ENCODE results near the gene CYLD. TPM values are rescaled to one million over a fixed set of nuclear protein-coding genes. Genes with fewer than 3 reads are reported as not detected.

The CYLD gene
- total RNA-seq, 4 donors from 2014 or later = 17.6 to 65.8 (median 45.1) TPM

DNA sequence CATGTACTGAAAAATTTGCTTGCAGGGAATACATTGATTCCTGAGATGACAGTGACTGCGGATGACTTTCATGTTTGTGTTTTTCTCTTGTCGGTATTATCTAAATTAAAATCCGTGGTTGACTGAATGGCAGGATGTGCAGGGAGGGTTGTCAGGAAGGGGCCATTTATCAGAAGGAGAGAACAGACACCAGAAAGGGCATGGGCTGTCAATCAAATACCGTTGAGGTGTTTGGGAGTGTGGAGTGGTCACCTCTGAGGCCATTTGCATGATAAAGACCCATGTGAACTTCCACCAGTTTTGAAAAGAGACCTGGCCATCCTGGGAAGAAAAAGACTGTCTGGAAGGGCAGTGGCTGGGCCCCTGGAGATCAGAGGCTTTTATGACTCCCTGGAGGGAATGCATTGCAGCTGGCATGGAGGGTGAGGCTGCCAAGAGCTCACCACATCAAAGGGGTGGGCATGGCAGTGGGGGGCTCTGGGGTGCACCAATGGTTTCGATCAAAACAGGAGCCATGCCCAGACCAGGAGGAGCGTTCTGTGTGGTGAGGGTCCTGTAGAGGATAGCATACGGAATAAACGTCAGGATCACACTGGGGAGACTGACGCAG lies 67.1 kb downstream of the CYLD start:
- Histone ChIP-seq H3K36me3 (no peaks in the 10 kb centered on the region), H3K27ac (no peak overlapping the region), H3K27me3 (no peaks in the 10 kb centered on the region), H3K9me3 (no peaks in the 10 kb centered on the region), H3K4me1 (no peaks in the 10 kb centered on the region), H3K4me3 (no peak overlapping the region)
- TF ChIP-seq, protein P1, sequence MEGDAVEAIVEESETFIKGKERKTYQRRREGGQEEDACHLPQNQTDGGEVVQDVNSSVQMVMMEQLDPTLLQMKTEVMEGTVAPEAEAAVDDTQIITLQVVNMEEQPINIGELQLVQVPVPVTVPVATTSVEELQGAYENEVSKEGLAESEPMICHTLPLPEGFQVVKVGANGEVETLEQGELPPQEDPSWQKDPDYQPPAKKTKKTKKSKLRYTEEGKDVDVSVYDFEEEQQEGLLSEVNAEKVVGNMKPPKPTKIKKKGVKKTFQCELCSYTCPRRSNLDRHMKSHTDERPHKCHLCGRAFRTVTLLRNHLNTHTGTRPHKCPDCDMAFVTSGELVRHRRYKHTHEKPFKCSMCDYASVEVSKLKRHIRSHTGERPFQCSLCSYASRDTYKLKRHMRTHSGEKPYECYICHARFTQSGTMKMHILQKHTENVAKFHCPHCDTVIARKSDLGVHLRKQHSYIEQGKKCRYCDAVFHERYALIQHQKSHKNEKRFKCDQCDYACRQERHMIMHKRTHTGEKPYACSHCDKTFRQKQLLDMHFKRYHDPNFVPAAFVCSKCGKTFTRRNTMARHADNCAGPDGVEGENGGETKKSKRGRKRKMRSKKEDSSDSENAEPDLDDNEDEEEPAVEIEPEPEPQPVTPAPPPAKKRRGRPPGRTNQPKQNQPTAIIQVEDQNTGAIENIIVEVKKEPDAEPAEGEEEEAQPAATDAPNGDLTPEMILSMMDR (IDR thresholded peaks at IDR 0.05) = no peak
- no peak for TF ChIP-seq POLR2A (IDR thresholded peaks at IDR 0.05)
- DNase-seq = no peak
- intact Hi-C loops (cut with DNase I; ENCODE audit: low total_unique reads) = no loop called here

DNA sequence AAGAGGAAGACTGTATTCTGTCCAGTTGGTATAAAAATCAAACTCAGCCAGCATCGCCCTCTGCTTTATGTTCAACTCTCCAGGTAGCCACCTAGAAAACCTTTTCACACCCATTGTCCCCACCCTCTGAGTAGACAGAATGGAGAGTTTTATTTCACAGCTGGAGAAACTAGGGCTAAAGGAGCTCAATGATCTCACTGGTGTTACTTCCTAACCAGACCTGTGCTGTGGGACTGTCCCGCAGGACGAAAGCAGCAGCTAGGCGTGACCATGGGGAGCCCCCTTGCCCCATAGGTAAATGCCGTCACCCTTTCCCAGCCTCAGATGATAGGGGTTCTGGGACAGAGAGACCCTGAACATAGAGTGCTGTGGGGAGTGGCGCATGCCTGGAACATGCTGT lies 67.7 kb downstream of the CYLD start:
- Histone ChIP-seq H3K27ac (no peak overlapping the region), H3K36me3 (no peaks in the 10 kb centered on the region), H3K4me3 (no peak overlapping the region), H3K4me1 (no peaks in the 10 kb centered on the region), H3K27me3 (no peaks in the 10 kb centered on the region), H3K9me3 (no peaks in the 10 kb centered on the region)
- DNase-seq = no peak
- no peak for TF ChIP-seq POLR2A (IDR thresholded peaks at IDR 0.05)
- TF ChIP-seq, protein P1 (IDR thresholded peaks at IDR 0.05) = no peak
- intact Hi-C loops (cut with DNase I; ENCODE audit: low total_unique reads) = no loop called here

DNA sequence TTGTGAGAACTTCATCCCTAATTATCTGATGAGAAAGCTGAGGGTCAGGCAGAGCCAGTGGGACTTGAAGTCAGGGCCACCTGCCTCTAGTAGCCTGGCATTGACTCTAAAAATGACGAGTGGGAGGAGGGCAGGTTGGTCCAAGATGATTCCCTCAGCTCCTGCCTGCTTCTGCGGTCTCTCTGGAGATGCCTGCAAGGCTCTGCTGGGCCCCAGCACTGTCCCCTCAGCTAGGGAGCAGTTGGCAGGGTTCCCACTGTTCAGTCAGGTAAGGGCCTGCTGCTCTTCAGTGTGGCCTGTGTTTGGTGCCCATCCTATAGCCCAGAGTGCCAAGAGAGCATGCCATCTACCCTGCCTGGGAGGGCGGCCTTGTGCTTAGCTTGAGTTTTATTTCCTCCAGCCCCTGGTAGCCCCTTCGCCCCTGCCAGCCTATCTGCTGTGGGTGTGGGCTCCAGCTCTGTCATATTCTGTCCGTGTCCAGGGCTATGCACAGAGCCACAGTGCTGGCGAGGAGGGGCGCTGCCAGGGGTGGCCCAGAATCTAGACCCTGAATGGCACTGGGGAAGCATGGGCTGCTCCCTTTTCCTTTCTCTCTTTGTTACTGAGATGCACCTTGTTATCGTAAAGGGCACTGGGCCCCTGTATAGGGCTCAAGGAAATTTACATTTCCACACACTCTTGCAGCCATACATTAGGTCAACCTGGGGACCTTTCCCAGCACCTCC lies 68.5 kb downstream of the CYLD start:
- no peak overlapping the region for H3K27ac ChIP-seq
- no peak for DNase-seq
- H3K9me3 ChIP-seq = no peaks in the 10 kb centered on the region
- TF ChIP-seq, protein P1 (IDR thresholded peaks at IDR 0.05) = no peak
- no peak for TF ChIP-seq POLR2A (IDR thresholded peaks at IDR 0.05)
- no peak overlapping the region for H3K4me3 ChIP-seq
- no peaks in the 10 kb centered on the region for H3K36me3 ChIP-seq
- no peaks in the 10 kb centered on the region for H3K27me3 ChIP-seq
- no peaks in the 10 kb centered on the region for H3K4me1 ChIP-seq
- intact Hi-C loops (cut with DNase I; ENCODE audit: low total_unique reads) = no loop called here

DNA sequence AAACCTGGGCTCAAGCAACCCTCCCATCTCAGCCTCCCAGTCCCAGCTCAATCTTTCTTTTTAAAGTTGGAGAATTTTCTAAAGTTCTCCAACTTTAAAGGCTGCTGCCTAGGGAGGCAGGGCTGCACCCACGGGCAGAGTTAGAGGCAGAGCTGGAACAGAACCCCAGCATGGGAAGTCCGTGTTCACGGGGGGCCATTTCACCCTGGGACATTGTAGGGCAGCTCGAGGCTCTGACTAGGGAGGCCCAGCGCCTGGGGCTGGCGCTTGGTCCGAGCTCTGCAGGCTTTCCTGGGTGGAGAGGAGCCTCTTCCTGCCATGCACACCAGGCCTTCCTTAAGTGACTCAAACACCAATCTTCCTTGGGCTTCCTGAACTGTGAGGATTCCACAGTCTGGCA lies 70.2 kb downstream of the CYLD start:
- DNase-seq = no peak
- Histone ChIP-seq H3K9me3 (no peaks in the 10 kb centered on the region), H3K4me3 (no peak overlapping the region), H3K27ac (no peak overlapping the region), H3K27me3 (no peaks in the 10 kb centered on the region), H3K4me1 (no peaks in the 10 kb centered on the region), H3K36me3 (no peaks in the 10 kb centered on the region)
- TF ChIP-seq, protein P1 (IDR thresholded peaks at IDR 0.05) = no peak
- no peak for TF ChIP-seq POLR2A (IDR thresholded peaks at IDR 0.05)
- intact Hi-C loops (cut with DNase I; ENCODE audit: low total_unique reads) = no loop called here

DNA sequence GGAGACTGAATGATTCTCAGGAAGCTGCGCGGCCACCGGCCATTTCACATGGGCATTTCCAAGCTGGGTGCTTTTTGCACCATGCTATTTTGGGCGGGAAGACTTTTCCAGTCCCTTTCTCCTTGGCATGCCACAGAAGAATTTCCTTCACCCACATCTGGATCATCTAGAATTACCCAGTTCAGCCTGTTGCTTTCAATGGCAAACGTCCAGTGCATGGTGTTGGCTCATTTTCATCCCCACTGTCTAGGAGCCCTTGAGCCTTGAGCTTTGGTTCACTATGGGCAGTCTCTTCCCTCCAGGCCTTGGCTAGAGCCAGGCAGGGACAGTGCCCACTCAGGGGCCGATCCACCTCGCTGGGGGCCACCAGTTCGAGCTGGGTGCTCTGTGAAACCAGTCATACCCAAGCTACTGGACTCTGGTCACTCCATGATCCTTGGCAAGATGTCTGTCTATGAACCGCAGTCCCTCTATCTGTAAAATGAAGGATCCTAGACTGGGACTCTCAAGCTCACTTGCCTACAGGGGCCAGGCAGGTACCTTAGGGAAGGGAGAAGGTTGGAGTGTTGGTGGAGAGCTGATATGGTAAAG lies 71.1 kb downstream of the CYLD start:
- intact Hi-C loops (cut with DNase I; ENCODE audit: low total_unique reads) = no loop called here
- Histone ChIP-seq H3K27ac (no peak overlapping the region), H3K9me3 (no peaks in the 10 kb centered on the region), H3K36me3 (no peaks in the 10 kb centered on the region), H3K4me1 (no peaks in the 10 kb centered on the region), H3K27me3 (no peaks in the 10 kb centered on the region), H3K4me3 (no peak overlapping the region)
- DNase-seq = no peak
- TF ChIP-seq POLR2A (IDR thresholded peaks at IDR 0.05) = no peak
- TF ChIP-seq, protein P1 (IDR thresholded peaks at IDR 0.05) = no peak
